ENCODE data around the gene ZNF324B.
A peak's percentile ranks its signal among the peaks of the same experiment; 100 is the strongest.
"Not testable (repeated sequence)": the region's sequence is repeated elsewhere in the genome, so short reads cannot be mapped to it uniquely, and the experiment has no call there.

The ZNF324B gene

DNA sequence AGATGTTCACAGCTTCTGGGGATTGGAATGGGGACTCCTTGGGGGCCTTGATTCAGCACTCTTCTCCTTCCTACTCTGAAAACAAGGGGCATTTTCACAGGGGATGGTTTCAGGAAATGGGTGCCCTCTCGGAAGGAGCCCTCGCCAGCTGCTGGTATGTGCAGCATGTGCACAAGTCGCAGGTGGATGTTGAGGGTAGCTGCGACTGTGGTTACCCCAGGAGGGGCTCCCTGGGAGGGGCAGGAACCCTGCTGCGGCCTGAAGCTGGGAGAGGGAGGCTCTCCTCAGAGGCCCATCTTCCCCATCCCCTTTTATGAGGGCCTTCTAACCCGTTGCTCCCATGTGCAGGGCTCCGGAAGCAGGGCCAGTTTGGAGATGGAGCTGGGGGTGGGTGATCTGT lies 30.9 kb downstream of the ZNF324B start:
- DNase-seq, result no peak

- no peak for DNase-seq
These were observed 32.4 kb downstream of the ZNF324B start for GRCh38 chr19:58483776-58484175.

DNA sequence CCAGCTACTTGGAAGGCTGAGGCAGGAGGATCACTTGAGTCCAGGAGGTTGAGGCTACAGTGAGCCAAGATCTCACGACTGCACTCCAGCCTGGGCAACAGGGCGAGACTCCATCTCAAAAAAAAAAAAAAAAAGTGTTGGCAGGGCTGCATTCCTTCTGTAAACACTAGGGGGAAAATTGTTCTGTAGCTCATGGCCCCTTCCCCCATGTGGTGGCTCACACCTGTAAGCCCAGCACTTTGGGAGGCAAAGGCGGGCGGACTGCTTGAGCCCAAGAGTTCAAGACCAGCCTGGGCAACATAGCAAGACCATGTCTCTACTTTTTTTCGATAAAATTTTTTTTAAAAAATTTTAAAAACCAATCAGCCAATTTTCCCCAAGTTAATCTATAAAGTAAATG lies 32.9 kb downstream of the ZNF324B start:
- not testable (repeated sequence) for DNase-seq

GRCh38 chr19:58491393-58491792 lies 40.0 kb downstream of the ZNF324B start:
- no peak for DNase-seq

GRCh38 chr19:58492265-58492664 lies 40.8 kb downstream of the ZNF324B start:
- DNase-seq, result no peak

- no peak for DNase-seq
These were observed 46.3 kb downstream of the ZNF324B start for GRCh38 chr19:58497634-58498170.

- no peak for DNase-seq
These were observed 47.0 kb downstream of the ZNF324B start for GRCh38 chr19:58498316-58499020.

DNA sequence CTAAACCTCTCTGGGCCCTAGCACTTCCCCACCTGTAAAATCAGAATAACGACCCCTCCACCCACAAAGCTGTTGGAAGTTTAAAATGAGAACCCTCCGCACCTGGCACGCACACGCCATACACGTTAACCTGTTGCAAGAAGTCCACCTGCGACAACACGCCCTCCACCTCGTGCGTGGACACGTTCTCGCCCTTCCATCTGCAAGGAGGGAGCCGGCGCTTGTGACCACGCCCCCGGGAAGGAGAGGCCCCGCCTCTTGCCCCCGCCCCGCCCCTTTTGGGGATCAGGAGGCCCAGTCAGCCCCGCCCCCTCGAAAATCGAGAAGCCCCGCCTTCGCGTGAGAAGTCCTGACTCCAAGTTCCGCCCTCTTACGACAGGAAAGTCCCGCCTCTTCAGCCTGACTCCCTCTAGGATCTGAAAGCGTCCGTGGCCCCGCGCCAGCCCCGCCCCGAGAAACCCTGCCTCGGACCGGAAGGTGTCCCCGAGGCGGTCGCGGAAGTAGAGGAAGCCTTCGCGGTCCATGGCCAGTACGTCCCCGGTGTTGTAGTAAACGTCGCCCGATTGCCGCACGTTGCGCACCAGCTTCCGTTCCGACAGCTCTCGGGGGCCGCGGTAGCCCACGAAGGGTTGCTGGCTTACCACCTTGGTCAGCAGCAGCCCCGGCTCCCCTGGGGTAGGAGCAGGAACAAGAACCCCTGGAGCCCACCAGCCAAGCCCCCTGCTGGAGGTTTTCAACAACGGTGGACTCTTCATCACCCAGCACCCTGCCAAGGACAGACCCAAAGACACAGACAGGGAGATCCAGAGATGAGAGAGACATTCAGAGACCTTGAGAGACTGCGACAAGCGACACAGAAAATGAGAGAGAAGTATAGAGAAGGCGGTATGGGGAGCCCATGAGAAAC lies 47.9 kb downstream of the ZNF324B start:
- DNase-seq, result peak; percentile 98

DNA sequence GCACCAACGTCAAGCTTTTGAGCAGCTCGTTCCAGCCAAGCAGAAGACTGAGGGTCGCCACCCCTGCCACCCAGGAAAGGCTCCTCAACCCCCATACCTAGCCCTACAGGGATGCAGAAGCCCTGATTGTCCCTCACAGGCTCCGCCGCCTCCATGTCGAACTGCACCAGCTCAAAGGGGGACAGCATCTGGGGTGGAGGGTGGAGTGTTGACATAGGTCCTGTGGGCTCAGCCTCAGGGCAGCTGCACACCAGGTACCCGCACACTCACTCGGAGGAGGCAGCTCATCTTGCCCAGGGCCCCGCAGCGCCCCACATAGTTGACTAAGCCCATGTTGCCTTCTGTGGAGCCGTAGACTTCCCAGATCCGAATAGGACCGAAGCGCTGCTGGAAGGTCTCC lies 48.8 kb downstream of the ZNF324B start:
- no peak for DNase-seq

Measured in NCI-H345 (cell line).